ENCODE measurements around the gene LAMC1.

The LAMC1 gene

DNA sequence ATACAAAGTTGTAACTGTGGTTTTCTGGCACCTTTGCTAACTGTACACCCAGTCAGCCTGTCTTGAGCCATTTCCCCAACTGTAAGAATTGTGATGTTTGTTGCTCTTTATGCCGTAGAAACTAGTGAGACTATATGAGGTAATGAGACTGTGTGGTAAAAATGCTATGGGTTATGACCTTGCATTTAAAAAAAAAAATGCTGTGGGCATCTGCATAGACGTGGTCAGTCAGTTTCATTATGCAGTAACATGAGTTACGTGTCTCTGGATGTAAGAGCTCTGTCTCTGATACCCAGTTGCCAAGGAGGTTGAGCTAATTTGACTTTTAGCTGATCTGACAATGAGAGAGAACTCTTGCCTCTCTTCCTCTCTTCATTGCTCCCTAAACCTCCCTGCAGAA, 82.2 kb downstream of the LAMC1 start:
- DNase-seq, result no peak

GRCh38 chr1:183106166-183106565, 82.9 kb downstream of the LAMC1 start:
- DNase-seq, result no peak

DNA sequence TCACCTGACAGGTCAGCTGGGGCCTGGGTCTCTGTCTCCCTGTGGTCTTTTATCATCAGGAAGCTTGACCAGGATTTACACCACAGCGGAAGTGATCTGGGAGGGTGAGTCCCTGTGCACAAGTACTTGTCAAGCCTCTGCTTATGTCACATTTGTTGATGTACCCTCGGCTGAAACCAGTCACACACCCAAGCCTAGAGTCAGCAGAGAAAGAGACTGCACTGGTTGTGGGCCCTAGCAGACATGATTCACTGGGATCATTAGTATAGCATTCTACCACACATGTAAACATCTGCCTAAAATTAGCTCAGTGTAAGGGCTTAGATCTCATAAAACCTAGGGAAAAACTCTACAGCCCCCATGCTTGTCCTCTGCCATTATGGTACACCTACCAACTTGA, 83.5 kb downstream of the LAMC1 start:
- no peak for DNase-seq

GRCh38 chr1:183110326-183110880, 87.2 kb downstream of the LAMC1 start:
- no peak for DNase-seq

DNA sequence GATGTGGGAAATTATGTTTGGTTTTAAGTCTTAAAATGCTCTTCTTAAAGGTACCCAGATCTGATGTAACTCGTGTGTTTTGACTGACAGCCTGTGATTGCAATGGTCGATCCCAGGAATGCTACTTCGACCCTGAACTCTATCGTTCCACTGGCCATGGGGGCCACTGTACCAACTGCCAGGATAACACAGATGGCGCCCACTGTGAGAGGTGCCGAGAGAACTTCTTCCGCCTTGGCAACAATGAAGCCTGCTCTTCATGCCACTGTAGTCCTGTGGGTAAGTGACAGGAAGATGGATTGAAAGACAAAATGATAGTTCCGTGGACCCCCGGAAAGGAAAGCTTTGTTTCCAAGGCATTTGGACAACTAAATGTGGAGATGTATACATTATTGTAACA, 91.2 kb downstream of the LAMC1 start:
- no peak for DNase-seq

DNA sequence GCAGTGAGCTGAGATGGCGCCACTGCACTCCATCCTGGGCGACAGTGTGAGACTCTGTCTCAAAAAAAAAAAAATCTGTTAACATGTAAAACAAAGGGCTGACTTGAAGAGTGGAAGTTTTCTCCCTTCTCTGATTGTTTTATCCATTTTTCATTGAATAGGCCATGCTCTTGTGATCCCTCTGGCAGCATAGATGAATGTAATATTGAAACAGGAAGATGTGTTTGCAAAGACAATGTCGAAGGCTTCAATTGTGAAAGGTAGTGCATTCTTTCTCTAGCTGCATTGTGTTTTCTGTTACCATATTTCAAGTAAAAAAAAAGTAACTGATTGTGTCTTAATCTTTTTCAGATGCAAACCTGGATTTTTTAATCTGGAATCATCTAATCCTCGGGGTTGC, 93.2 kb downstream of the LAMC1 start:
- DNase-seq, result no peak

DNA sequence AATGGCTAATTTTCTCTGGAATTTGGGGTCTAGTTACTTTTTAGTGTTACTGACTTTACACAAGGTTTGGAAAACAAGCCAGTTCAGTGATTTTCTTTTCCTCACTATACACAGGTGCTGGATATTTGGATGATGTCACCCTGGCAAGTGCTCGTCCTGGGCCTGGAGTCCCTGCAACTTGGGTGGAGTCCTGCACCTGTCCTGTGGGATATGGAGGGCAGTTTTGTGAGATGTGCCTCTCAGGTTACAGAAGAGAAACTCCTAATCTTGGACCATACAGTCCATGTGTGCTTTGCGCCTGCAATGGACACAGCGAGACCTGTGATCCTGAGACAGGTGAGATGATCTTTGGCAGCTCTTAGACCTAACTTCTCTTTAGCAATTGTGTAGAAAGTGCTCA, 98.4 kb downstream of the LAMC1 start:
- DNase-seq, result no peak

- DNase-seq, result no peak
Measured at GRCh38 chr1:183124259-183124658, 101.0 kb downstream of the LAMC1 start.

- no peak for DNase-seq
Measured at GRCh38 chr1:183125279-183125999, 102.2 kb downstream of the LAMC1 start.

GRCh38 chr1:183126000-183126366, 102.8 kb downstream of the LAMC1 start:
- DNase-seq, result no peak

GRCh38 chr1:183126528-183126927, 103.3 kb downstream of the LAMC1 start:
- DNase-seq, result no peak

GRCh38 chr1:183129921-183130690, 106.9 kb downstream of the LAMC1 start:
- no peak for DNase-seq

DNA sequence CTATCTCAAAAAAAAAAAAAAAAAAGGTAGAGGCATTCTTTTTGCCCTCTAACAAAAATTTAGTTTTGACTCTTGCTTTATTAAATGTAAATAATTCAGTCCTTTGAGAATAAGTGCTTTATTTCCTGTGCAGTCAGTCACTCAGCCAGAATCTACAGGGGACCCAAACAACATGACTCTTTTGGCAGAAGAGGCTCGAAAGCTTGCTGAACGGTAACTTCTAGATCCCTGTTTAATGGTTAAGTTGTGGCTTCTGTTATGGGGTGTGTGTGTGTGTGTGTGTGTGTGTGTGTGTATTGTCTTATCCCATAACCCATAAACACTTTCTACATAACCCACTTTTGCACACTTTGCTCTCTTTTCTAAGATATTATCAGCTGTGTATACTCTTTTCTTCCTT, 107.9 kb downstream of the LAMC1 start:
- no peak for DNase-seq

GRCh38 chr1:183135336-183135735, 112.1 kb downstream of the LAMC1 start:
- DNase-seq, result no peak

DNA sequence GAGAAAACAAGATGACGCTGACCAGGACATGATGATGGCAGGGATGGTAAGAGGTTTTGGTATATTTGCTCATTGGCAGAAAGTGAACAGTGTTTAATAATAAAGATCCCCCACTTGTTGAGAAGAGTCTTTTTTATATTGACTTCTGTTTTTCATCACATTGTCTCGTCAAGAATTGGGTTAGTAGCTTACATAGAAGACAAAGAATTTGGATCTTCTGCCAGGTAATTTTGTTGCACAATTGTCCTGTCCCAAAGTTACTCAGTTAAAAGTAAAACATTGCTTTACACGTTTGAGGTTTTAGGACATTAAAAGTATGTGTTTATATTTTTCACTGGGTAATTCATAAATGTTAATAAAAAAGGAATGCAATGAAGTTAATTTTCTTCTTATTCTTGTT, 114.6 kb downstream of the LAMC1 start:
- DNase-seq, result no peak

DNA sequence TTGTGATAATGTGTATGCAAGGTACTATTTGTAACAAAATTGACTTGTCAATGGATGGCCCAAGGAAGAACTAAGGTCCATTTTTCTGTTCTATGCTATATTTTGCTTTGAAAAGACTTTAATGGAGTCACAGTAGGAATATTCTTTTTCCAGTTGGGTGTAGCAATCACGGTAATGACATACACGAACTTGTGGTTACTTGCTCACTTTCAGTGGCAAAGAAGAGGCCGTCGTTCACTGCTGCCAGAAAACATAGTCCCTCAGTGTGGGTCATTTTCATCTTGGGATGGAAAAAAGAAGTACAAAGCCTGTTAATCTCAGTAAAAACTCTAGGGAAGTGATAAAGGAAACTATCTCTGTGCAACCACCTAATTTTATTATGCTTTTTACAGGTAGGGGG, 115.1 kb downstream of the LAMC1 start:
- no peak for DNase-seq

GRCh38 chr1:183139281-183139942, 116.2 kb downstream of the LAMC1 start:
- no peak for DNase-seq

DNA sequence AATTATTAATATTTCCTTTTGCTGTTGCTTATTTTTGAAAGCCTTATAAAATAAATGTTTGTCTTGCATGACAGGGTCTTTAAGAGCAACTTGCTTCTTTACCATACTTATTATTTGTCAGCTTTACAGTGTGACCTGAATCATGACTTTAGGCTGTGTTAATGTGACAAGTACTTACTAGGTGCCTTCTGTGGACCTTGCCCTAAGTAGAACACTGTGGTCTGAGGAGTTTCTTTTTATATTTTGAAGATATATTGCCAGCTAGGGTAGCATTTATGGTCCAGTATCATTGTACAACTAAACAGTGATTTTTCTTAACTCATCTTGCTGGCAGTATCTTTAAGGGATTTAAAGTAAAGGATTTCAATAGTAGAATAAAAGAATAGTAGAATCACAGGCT, 117.4 kb downstream of the LAMC1 start:
- no peak for DNase-seq

- DNase-seq, result no peak
Measured at GRCh38 chr1:183142171-183142570, 119.0 kb downstream of the LAMC1 start.

- no peak for DNase-seq
Measured at GRCh38 chr1:183143576-183144315, 120.5 kb downstream of the LAMC1 start.

DNA sequence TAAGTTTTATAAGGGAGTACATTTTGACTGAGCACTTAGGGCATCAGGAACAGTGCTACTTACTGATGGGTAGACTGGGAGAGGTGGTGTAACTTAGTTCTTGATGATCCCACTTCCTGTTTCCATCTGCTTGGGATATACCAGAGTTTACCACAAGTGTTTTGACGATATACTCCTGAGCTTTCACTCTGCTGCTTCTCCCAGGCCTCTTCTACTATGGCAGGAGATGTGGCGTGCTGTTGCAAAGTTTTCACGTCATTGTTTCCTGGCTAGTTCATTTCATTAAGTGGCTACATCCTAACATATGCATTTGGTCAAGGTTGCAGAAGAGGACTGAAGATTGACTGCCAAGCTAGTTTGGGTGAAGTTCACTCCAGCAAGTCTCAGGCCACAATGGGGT, 121.5 kb downstream of the LAMC1 start:
- no peak for DNase-seq

DNA sequence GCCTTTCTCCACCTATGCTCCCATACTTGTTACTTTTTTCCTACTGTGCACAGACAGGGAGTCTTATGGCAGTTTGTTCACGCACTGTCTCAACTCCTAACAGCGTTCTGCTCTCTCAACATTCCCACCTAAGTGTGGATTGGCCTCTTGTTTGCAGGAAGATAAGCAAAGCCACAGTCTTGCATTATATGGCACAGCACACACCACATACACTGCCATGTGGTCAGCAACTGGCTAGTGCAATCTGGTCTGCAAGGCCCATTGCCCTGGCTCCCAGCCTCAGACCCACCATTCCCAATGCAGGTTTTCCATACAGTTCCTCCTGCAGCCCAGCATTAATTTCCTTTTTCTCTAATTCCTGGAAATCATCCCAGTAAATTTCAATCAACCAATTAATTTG, 124.5 kb downstream of the LAMC1 start:
- DNase-seq, result no peak

Data from amygdala (tissue), 56 donors.